GM12878 (cell line): ENCODE measurements around the gene MS4A6E. TPM values are rescaled to one million over a fixed set of nuclear protein-coding genes. Genes with fewer than 3 reads are reported as not detected.

ENCODE experiments used
- CBX3 ChIP-seq: fragments of 200-600 bp; sonication (generic); IDR thresholded peaks from 2 replicates; pipeline ENCODE4 v1.6.1; 2016; ENCODE audit warnings: low read depth, borderline replicate concordance
- JUND ChIP-seq: IDR thresholded peaks from 2 replicates; pipeline ENCODE4 v1.6.1; 2012; ENCODE audit warnings: low read depth, mild to moderate bottlenecking, low read length, improper control_type of control experiment, moderate library complexity
- NKRF ChIP-seq: fragments of 450-650 bp; conservative IDR thresholded peaks from 2 replicates; pipeline ENCODE4 v1.6.1; 2017; ENCODE audit warnings: mild to moderate bottlenecking, moderate library complexity
- SIN3A ChIP-seq: IDR thresholded peaks from 2 replicates; pipeline ENCODE4 v1.6.1; 2012; ENCODE audit warnings: low read depth, low read length, improper control_type of control experiment
- YBX1 ChIP-seq: fragments of 450-650 bp; IDR thresholded peaks from 2 replicates; pipeline ENCODE4 v1.6.1; 2016; ENCODE audit warnings: antibody characterized with exemption
- ZBED1 ChIP-seq: IDR thresholded peaks from 2 replicates; pipeline ENCODE4 v1.6.1; 2016; ENCODE audit warnings: borderline replicate concordance
- ZNF384 ChIP-seq: IDR thresholded peaks from 2 replicates; pipeline ENCODE4 v1.6.1; 2012; ENCODE audit warnings: low read depth, mild to moderate bottlenecking, low read length, improper control_type of control experiment, borderline replicate concordance
- polyA plus RNA-seq, 11 experiments: library from polyadenylated mRNA; depleted of rRNA in 4 of 11; unstranded in 6 of 11; stranded (reverse) in 5 of 11; fragments of >200 nt; fragmentation: Nextera tagmentation in 4 of 11; fragmentation: Illumina TruSeq in 1 of 11; extraction: Ambion mirVana in 4 of 11; extraction: Trizol in 1 of 11; gene quantifications; 1 replicate in 1 of 11; 2 replicates in 10 of 11; pipeline versions ENCODE4 v1.2.1 to v1.2.3, GENCODE V29; 2011 to 2016; ENCODE audit warnings: inconsistent platforms in 2 of 11, missing spikeins in 2 of 11, low read depth in 1 of 11
- total RNA-seq, 4 experiments: library from RNA; depleted of rRNA in 3 of 4; stranded (reverse); fragments of >200 nt in 3 of 4; fragmentation: Illumina TruSeq in 1 of 4; extraction: Trizol in 1 of 4; gene quantifications; 2 replicates each; pipeline versions ENCODE4 v1.2.1 to v1.2.3, GENCODE V29; 2013 to 2021
- TF ChIP-seq, protein P1 (sequence below): fragments of 450-650 bp; IDR thresholded peaks from 2 replicates; pipeline ENCODE4 v1.6.1; 2017; ENCODE audit warnings: antibody characterized with exemption, mild to moderate bottlenecking, moderate library complexity
- TF ChIP-seq, protein P2 (sequence below), 3 experiments: IDR thresholded peaks in 2 of 3; conservative IDR thresholded peaks in 1 of 3; 2 replicates each; pipeline ENCODE4 v1.5.1; 2011; ENCODE audit warnings: low read depth in 3 of 3, low read length in 3 of 3, mild to moderate bottlenecking in 3 of 3, control low read depth in 2 of 3, moderate library complexity in 2 of 3, inconsistent platforms in 1 of 3, mixed read lengths in 1 of 3; ENCODE audit not compliant: control insufficient read depth in 2 of 3, insufficient read depth in 1 of 3; ENCODE audit errors: extremely low read depth in 1 of 3

The MS4A6E gene
- total and polyA plus RNA-seq, 10 of the 15 experiments (the other 5 are each of a cell fraction or from before 2014, with no cell fraction given), result 0.14 to 0.86 (median 0.47) TPM; not detected in 5

DNA sequence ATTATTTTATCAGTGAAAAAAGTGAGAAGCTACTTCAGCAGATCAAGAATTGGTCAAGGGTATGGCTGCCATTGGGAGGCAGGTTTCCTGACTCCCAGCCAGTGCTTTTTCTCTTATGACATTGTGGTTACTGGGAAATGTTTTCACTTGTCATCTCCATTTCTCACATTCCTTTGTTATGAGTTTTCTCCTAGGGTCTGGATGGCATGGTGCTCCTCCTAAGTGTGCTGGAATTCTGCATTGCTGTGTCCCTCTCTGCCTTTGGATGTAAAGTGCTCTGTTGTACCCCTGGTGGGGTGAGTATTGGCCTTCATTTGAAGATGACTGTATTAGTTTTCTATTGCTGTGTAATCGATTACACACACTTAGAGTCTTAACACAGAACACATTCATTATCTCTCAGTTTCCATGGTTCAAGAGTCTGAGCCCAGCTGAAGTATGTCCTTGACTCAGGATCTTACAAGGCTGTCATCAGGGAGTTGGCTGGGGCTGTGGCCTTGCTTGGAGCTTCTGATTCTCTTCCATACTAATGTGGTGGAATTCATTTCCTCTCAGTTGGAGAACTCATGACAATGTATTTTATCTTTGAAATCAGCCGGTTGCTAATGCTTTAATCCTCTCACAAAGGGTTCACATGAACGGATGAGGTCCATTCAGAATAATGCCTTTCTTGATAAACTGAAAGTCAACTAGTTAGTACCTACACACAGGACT, 21.0 kb upstream of the MS4A6E start (continued):
- TF ChIP-seq, protein P1, sequence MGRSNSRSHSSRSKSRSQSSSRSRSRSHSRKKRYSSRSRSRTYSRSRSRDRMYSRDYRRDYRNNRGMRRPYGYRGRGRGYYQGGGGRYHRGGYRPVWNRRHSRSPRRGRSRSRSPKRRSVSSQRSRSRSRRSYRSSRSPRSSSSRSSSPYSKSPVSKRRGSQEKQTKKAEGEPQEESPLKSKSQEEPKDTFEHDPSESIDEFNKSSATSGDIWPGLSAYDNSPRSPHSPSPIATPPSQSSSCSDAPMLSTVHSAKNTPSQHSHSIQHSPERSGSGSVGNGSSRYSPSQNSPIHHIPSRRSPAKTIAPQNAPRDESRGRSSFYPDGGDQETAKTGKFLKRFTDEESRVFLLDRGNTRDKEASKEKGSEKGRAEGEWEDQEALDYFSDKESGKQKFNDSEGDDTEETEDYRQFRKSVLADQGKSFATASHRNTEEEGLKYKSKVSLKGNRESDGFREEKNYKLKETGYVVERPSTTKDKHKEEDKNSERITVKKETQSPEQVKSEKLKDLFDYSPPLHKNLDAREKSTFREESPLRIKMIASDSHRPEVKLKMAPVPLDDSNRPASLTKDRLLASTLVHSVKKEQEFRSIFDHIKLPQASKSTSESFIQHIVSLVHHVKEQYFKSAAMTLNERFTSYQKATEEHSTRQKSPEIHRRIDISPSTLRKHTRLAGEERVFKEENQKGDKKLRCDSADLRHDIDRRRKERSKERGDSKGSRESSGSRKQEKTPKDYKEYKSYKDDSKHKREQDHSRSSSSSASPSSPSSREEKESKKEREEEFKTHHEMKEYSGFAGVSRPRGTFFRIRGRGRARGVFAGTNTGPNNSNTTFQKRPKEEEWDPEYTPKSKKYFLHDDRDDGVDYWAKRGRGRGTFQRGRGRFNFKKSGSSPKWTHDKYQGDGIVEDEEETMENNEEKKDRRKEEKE, result no peak
- TF ChIP-seq ZNF384 (no peak), ZBED1 (no peak), SIN3A (no peak), JUND (no peak), CBX3 (no peak), YBX1 (no peak), NKRF (no peak)
- TF ChIP-seq, protein P2, sequence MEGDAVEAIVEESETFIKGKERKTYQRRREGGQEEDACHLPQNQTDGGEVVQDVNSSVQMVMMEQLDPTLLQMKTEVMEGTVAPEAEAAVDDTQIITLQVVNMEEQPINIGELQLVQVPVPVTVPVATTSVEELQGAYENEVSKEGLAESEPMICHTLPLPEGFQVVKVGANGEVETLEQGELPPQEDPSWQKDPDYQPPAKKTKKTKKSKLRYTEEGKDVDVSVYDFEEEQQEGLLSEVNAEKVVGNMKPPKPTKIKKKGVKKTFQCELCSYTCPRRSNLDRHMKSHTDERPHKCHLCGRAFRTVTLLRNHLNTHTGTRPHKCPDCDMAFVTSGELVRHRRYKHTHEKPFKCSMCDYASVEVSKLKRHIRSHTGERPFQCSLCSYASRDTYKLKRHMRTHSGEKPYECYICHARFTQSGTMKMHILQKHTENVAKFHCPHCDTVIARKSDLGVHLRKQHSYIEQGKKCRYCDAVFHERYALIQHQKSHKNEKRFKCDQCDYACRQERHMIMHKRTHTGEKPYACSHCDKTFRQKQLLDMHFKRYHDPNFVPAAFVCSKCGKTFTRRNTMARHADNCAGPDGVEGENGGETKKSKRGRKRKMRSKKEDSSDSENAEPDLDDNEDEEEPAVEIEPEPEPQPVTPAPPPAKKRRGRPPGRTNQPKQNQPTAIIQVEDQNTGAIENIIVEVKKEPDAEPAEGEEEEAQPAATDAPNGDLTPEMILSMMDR (IDR thresholded peaks at IDR 0.05 in 2 of 3, conservative IDR thresholded peaks at IDR 0.05 in 1 of 3; ENCODE audit: control insufficient read depth in 2 of 3, extremely low read depth in 1 of 3, insufficient read depth in 1 of 3, low read depth in 3 of 3, low read length in 3 of 3), result no peak
